Astrocyte (in vitro differentiated cells and primary cell): ENCODE measurements around the gene ADAMTS17. TPM values are rescaled to one million over a fixed set of nuclear protein-coding genes. Genes with fewer than 3 reads are reported as not detected.

ENCODE experiments used
- DNase-seq: peaks from one replicate; pipeline ENCODE4 v3.0.0-alpha.2; 2010; ENCODE audit warnings: low read depth
- FAIRE-seq: peaks from 2 replicates; lab custom pipeline; 2011; peaks lifted over from hg19 to GRCh38; lab: Jason Lieb, UNC
- H2AFZ ChIP-seq: 2 replicates; pipeline ENCODE4 v1.6.0; 2012; ENCODE audit warnings: low read depth, low read length, inconsistent platforms
- H3K27ac ChIP-seq: 2 replicates; pipeline ENCODE4 v1.5.1; 2011; ENCODE audit warnings: low read depth, low read length, inconsistent platforms
- H3K27me3 ChIP-seq: 2 replicates; pipeline ENCODE4 v1.6.0; 2011; ENCODE audit warnings: low read length, inconsistent platforms; ENCODE audit not compliant: insufficient read depth
- H3K36me3 ChIP-seq: 2 replicates; pipeline ENCODE4 v1.5.1; 2011; ENCODE audit warnings: low read length, inconsistent platforms; ENCODE audit not compliant: insufficient read depth
- H3K4me1 ChIP-seq: 2 replicates; pipeline ENCODE4 v1.5.1; 2011; ENCODE audit warnings: low read length, inconsistent platforms; ENCODE audit not compliant: insufficient read depth
- H3K4me2 ChIP-seq: 2 replicates; pipeline ENCODE4 v1.6.0; 2012; ENCODE audit warnings: low read length, inconsistent platforms
- H3K4me3 ChIP-seq: 2 replicates; pipeline ENCODE4 v1.5.1; 2011; ENCODE audit warnings: low read depth, mild to moderate bottlenecking, low read length, inconsistent platforms; ENCODE audit not compliant: insufficient read depth
- H3K79me2 ChIP-seq: 2 replicates; pipeline ENCODE4 v1.6.0; 2012; ENCODE audit warnings: mild to moderate bottlenecking, low read length, inconsistent platforms; ENCODE audit not compliant: insufficient read depth
- H3K9ac ChIP-seq: 2 replicates; pipeline ENCODE4 v1.6.0; 2012; ENCODE audit warnings: mild to moderate bottlenecking, low read length, inconsistent platforms
- H3K9me3 ChIP-seq: 2 replicates; pipeline ENCODE4 v1.5.1; 2012; ENCODE audit warnings: low read depth, mild to moderate bottlenecking, low read length, inconsistent platforms; ENCODE audit not compliant: insufficient read depth
- H4K20me1 ChIP-seq: 2 replicates; pipeline ENCODE4 v1.6.0; 2012; ENCODE audit warnings: low read length, inconsistent platforms; ENCODE audit not compliant: insufficient read depth
- H3K27ac Mint-ChIP-seq: one replicate; pipeline ENCODE4 v1.8.0; 2021; ENCODE audit warnings: mild to moderate bottlenecking, mixed read lengths; ENCODE audit not compliant: unreplicated experiment
- H3K27me3 Mint-ChIP-seq: one replicate; pipeline ENCODE4 v1.8.0; 2021; ENCODE audit warnings: low read depth, mixed read lengths; ENCODE audit not compliant: unreplicated experiment
- H3K36me3 Mint-ChIP-seq: one replicate; pipeline ENCODE4 v1.8.0; 2021; ENCODE audit warnings: low read depth, mixed read lengths; ENCODE audit not compliant: unreplicated experiment
- H3K4me1 Mint-ChIP-seq: one replicate; pipeline ENCODE4 v1.8.0; 2021; ENCODE audit warnings: low read depth, mixed read lengths; ENCODE audit not compliant: unreplicated experiment
- H3K4me3 Mint-ChIP-seq: one replicate; pipeline ENCODE4 v1.8.0; 2021; ENCODE audit warnings: mild to moderate bottlenecking, moderate library complexity, mixed read lengths; ENCODE audit not compliant: unreplicated experiment
- H3K9me3 Mint-ChIP-seq: one replicate; pipeline ENCODE4 v1.8.0; 2021; ENCODE audit warnings: mild to moderate bottlenecking, mixed read lengths; ENCODE audit not compliant: unreplicated experiment
- CTCF ChIP-seq: IDR thresholded peaks from 2 replicates; pipeline ENCODE4 v1.5.1; 2011; ENCODE audit warnings: low read depth, mild to moderate bottlenecking, inconsistent platforms, low read length, moderate library complexity; ENCODE audit not compliant: insufficient read depth
- EZH2 ChIP-seq: IDR thresholded peaks from 2 replicates; pipeline ENCODE4 v1.6.1; 2012; ENCODE audit warnings: mild to moderate bottlenecking, low read length, inconsistent platforms; ENCODE audit not compliant: insufficient read depth
- total RNA-seq: library from RNA; stranded (reverse); gene quantifications from 2 replicates; pipeline ENCODE4 v1.2.1, GENCODE V29; 2021

The ADAMTS17 gene
- total RNA-seq, 1 donor from 2014 or later: 0.27 TPM

DNA sequence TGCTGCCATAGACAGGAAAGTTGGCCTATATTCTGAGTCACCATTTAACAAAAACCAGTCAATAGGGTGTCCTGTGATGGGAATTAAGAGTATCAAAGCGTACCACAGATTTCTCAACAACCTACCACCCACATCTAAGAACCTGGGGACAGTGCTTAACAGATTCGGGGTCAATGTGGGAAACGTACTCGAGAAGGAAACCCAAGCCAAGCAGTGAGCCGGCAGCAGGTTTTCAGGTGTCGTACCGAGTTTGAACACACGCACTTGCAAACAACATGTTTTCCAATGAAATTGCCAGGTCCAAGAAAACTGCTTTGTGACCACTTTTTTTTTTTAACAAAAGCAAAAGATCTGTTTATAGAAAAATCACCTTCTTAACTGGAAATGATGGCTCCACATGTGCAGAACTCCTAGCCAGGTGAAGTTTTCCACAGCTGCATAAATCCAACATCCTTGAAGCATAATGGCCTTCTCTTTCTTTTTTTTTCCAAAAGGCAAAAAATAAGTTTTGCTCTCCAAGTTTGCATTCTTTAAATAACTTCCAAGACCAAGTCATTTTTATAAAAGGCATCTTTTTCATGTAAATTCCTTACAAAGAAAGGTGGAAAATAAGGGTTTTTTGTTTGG lies 45.7 kb downstream of the ADAMTS17 start:
- no peak overlapping the region for H3K27ac ChIP-seq
- no peaks in the 10 kb centered on the region for H3K27me3 ChIP-seq
- no peaks in the 10 kb centered on the region for H4K20me1 ChIP-seq
- H3K4me1 Mint-ChIP-seq: peaks cover 2% of the 10 kb centered on the region
- FAIRE-seq (no peak), DNase-seq (no peak)
- no peak overlapping the region for H3K4me3 ChIP-seq
- H3K27me3 Mint-ChIP-seq: peaks cover 53% of the 10 kb centered on the region
- H3K9me3 ChIP-seq: no peaks in the 10 kb centered on the region
- H3K79me2 ChIP-seq: no peaks in the 10 kb centered on the region
- H2AFZ ChIP-seq: no peak overlapping the region
- no peaks in the 10 kb centered on the region for H3K36me3 Mint-ChIP-seq
- peaks cover 25% of the 10 kb centered on the region for H3K9me3 Mint-ChIP-seq
- no peaks in the 10 kb centered on the region for H3K36me3 ChIP-seq
- H3K4me1 ChIP-seq: no peaks in the 10 kb centered on the region
- H3K9ac ChIP-seq: no peak overlapping the region
- TF ChIP-seq EZH2 (no peak), CTCF (no peak)
- H3K27ac Mint-ChIP-seq: no peak overlapping the region
- no peak overlapping the region for H3K4me3 Mint-ChIP-seq
- H3K4me2 ChIP-seq: no peak overlapping the region

DNA sequence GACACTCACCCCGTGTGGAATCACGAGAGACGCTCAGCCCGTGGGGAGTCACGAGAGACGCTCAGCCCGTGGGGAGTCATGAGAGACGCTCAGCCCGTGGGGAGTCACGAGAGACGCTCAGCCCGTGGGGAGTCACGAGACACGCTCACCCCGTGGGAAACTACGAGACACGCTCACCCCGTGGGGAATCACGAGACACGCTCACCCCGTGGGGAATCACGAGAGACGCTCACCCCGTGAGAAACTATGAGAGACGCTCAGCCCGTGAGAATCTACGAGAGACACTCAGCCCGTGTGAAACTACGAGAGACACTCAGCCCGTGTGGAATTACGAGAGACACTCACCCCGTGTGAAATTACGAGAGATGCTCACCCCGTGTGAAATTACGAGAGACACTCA lies 49.8 kb downstream of the ADAMTS17 start:
- Histone ChIP-seq H3K36me3 (no peaks in the 10 kb centered on the region), H3K27ac (no peak overlapping the region), H3K27me3 (no peaks in the 10 kb centered on the region), H2AFZ (no peak overlapping the region), H4K20me1 (no peaks in the 10 kb centered on the region), H3K9ac (no peak overlapping the region), H3K4me2 (no peak overlapping the region), H3K4me1 (no peaks in the 10 kb centered on the region), H3K4me3 (no peak overlapping the region), H3K79me2 (no peaks in the 10 kb centered on the region), H3K9me3 (no peaks in the 10 kb centered on the region)
- Mint-ChIP-seq H3K36me3 (no peaks in the 10 kb centered on the region), H3K4me1 (peaks cover 4% of the 10 kb centered on the region), H3K27ac (no peak overlapping the region), H3K9me3 (peaks cover 6% of the 10 kb centered on the region), H3K4me3 (no peak overlapping the region), H3K27me3 (peaks cover 49% of the 10 kb centered on the region)
- DNase-seq (no peak), FAIRE-seq (no peak)
- TF ChIP-seq EZH2 (no peak), CTCF (no peak)

DNA sequence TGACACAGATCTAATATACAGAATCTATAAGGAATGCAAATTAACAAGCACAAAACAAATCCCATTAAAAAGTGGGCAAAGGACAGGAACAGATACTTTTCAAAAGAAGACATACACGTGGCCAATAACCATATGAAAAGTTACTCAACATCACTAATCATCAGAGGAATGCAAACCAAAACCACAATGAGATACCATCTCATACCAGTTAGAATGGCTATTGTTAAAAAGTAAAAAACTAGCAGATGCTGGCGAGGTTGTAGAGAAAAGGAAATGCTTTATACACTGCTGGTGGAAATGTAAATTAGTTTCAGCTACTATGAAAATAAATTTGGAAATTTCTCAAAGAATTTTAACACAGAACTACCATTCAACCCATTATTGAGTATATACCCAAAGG lies 50.7 kb downstream of the ADAMTS17 start:
- Mint-ChIP-seq H3K4me3 (no peak overlapping the region), H3K27me3 (peaks cover 49% of the 10 kb centered on the region), H3K27ac (no peak overlapping the region), H3K4me1 (peaks cover 4% of the 10 kb centered on the region), H3K36me3 (no peaks in the 10 kb centered on the region), H3K9me3 (peaks cover 3% of the 10 kb centered on the region)
- no peak overlapping the region for H2AFZ ChIP-seq
- H3K4me3 ChIP-seq: no peak overlapping the region
- no peaks in the 10 kb centered on the region for H3K79me2 ChIP-seq
- TF ChIP-seq EZH2: no peak
- no peak overlapping the region for H3K9ac ChIP-seq
- no peaks in the 10 kb centered on the region for H3K4me1 ChIP-seq
- H3K9me3 ChIP-seq: no peaks in the 10 kb centered on the region
- FAIRE-seq (no peak), DNase-seq (peak; percentile 78)
- H3K27ac ChIP-seq: no peak overlapping the region
- H3K4me2 ChIP-seq: no peak overlapping the region
- no peaks in the 10 kb centered on the region for H3K27me3 ChIP-seq
- H3K36me3 ChIP-seq: no peaks in the 10 kb centered on the region
- no peaks in the 10 kb centered on the region for H4K20me1 ChIP-seq
